ENCODE data around the gene NSUN6.

The NSUN6 gene

GRCh38 chr10:18683427-18683826, 32.0 kb upstream of the NSUN6 start:
- H3K9me3 ChIP-seq (ENCODE audit: control insufficient read depth, low read length), result no peaks in the 10 kb centered on the region
- peaks cover 3% of the 10 kb centered on the region for H3K36me3 ChIP-seq (ENCODE audit: control insufficient read depth, insufficient read depth, low read length)
- H3K27me3 ChIP-seq (replicated peaks; ENCODE audit: control insufficient read depth, insufficient read depth, low read length, poor library complexity, severe bottlenecking), result no peaks in the 10 kb centered on the region
- no peak overlapping the region for H3K4me3 ChIP-seq (ENCODE audit: insufficient read depth, low read depth, low read length, poor library complexity, severe bottlenecking)
- DNase-seq, result no peak
- H3K27ac ChIP-seq (ENCODE audit: insufficient read depth, low read length, poor library complexity, severe bottlenecking), result no peak overlapping the region
- H3K4me1 ChIP-seq (ENCODE audit: control insufficient read depth, insufficient read depth, low read length, poor library complexity, severe bottlenecking), result no peaks in the 10 kb centered on the region

- Histone ChIP-seq H3K4me1 (ENCODE audit: control insufficient read depth, insufficient read depth, low read length, poor library complexity, severe bottlenecking) (no peaks in the 10 kb centered on the region), H3K9me3 (ENCODE audit: control insufficient read depth, low read length) (no peaks in the 10 kb centered on the region), H3K36me3 (ENCODE audit: control insufficient read depth, insufficient read depth, low read length) (peaks cover 3% of the 10 kb centered on the region), H3K4me3 (ENCODE audit: insufficient read depth, low read depth, low read length, poor library complexity, severe bottlenecking) (no peak overlapping the region), H3K27ac (ENCODE audit: insufficient read depth, low read length, poor library complexity, severe bottlenecking) (no peak overlapping the region), H3K27me3 (replicated peaks; ENCODE audit: control insufficient read depth, insufficient read depth, low read length, poor library complexity, severe bottlenecking) (no peaks in the 10 kb centered on the region)
- DNase-seq, result no peak
These were observed 30.6 kb upstream of the NSUN6 start for GRCh38 chr10:18681971-18682411.

GRCh38 chr10:18681366-18681765, 30.0 kb upstream of the NSUN6 start:
- no peak for DNase-seq
- Histone ChIP-seq H3K27me3 (replicated peaks; ENCODE audit: control insufficient read depth, insufficient read depth, low read length, poor library complexity, severe bottlenecking) (no peaks in the 10 kb centered on the region), H3K27ac (ENCODE audit: insufficient read depth, low read length, poor library complexity, severe bottlenecking) (no peak overlapping the region), H3K4me1 (ENCODE audit: control insufficient read depth, insufficient read depth, low read length, poor library complexity, severe bottlenecking) (no peaks in the 10 kb centered on the region), H3K4me3 (ENCODE audit: insufficient read depth, low read depth, low read length, poor library complexity, severe bottlenecking) (no peak overlapping the region), H3K36me3 (ENCODE audit: control insufficient read depth, insufficient read depth, low read length) (peaks cover 3% of the 10 kb centered on the region), H3K9me3 (ENCODE audit: control insufficient read depth, low read length) (no peaks in the 10 kb centered on the region)

GRCh38 chr10:18680754-18681153, 29.4 kb upstream of the NSUN6 start:
- Histone ChIP-seq H3K4me3 (ENCODE audit: insufficient read depth, low read depth, low read length, poor library complexity, severe bottlenecking) (no peak overlapping the region), H3K4me1 (ENCODE audit: control insufficient read depth, insufficient read depth, low read length, poor library complexity, severe bottlenecking) (no peaks in the 10 kb centered on the region), H3K27ac (ENCODE audit: insufficient read depth, low read length, poor library complexity, severe bottlenecking) (no peak overlapping the region), H3K36me3 (ENCODE audit: control insufficient read depth, insufficient read depth, low read length) (peaks cover 7% of the 10 kb centered on the region), H3K27me3 (replicated peaks; ENCODE audit: control insufficient read depth, insufficient read depth, low read length, poor library complexity, severe bottlenecking) (no peaks in the 10 kb centered on the region), H3K9me3 (ENCODE audit: control insufficient read depth, low read length) (no peaks in the 10 kb centered on the region)
- no peak for DNase-seq

- no peak overlapping the region for H3K27ac ChIP-seq (ENCODE audit: insufficient read depth, low read length, poor library complexity, severe bottlenecking)
- no peak overlapping the region for H3K4me3 ChIP-seq (ENCODE audit: insufficient read depth, low read depth, low read length, poor library complexity, severe bottlenecking)
- peaks cover 38% of the 10 kb centered on the region for H3K36me3 ChIP-seq (ENCODE audit: control insufficient read depth, insufficient read depth, low read length)
- DNase-seq, result no peak
- no peaks in the 10 kb centered on the region for H3K27me3 ChIP-seq (replicated peaks; ENCODE audit: control insufficient read depth, insufficient read depth, low read length, poor library complexity, severe bottlenecking)
- H3K9me3 ChIP-seq (ENCODE audit: control insufficient read depth, low read length), result no peaks in the 10 kb centered on the region
- H3K4me1 ChIP-seq (ENCODE audit: control insufficient read depth, insufficient read depth, low read length, poor library complexity, severe bottlenecking), result no peaks in the 10 kb centered on the region
These were observed 23.9 kb upstream of the NSUN6 start for GRCh38 chr10:18675086-18675801.

- Histone ChIP-seq H3K9me3 (ENCODE audit: control insufficient read depth, low read length) (no peaks in the 10 kb centered on the region), H3K36me3 (ENCODE audit: control insufficient read depth, insufficient read depth, low read length) (peaks cover 20% of the 10 kb centered on the region), H3K4me3 (ENCODE audit: insufficient read depth, low read depth, low read length, poor library complexity, severe bottlenecking) (no peak overlapping the region), H3K27me3 (replicated peaks; ENCODE audit: control insufficient read depth, insufficient read depth, low read length, poor library complexity, severe bottlenecking) (no peaks in the 10 kb centered on the region), H3K4me1 (ENCODE audit: control insufficient read depth, insufficient read depth, low read length, poor library complexity, severe bottlenecking) (no peaks in the 10 kb centered on the region), H3K27ac (ENCODE audit: insufficient read depth, low read length, poor library complexity, severe bottlenecking) (no peak overlapping the region)
- no peak for DNase-seq
These were observed 16.6 kb upstream of the NSUN6 start for GRCh38 chr10:18668026-18668425.

- Histone ChIP-seq H3K27ac (ENCODE audit: insufficient read depth, low read length, poor library complexity, severe bottlenecking) (no peak overlapping the region), H3K4me3 (ENCODE audit: insufficient read depth, low read depth, low read length, poor library complexity, severe bottlenecking) (no peak overlapping the region), H3K36me3 (ENCODE audit: control insufficient read depth, insufficient read depth, low read length) (peaks cover 13% of the 10 kb centered on the region), H3K27me3 (replicated peaks; ENCODE audit: control insufficient read depth, insufficient read depth, low read length, poor library complexity, severe bottlenecking) (no peaks in the 10 kb centered on the region), H3K4me1 (ENCODE audit: control insufficient read depth, insufficient read depth, low read length, poor library complexity, severe bottlenecking) (no peaks in the 10 kb centered on the region), H3K9me3 (ENCODE audit: control insufficient read depth, low read length) (no peaks in the 10 kb centered on the region)
- DNase-seq, result no peak
These were observed 15.4 kb upstream of the NSUN6 start for GRCh38 chr10:18666810-18667209.

- Histone ChIP-seq H3K27me3 (replicated peaks; ENCODE audit: control insufficient read depth, insufficient read depth, low read length, poor library complexity, severe bottlenecking) (no peaks in the 10 kb centered on the region), H3K27ac (ENCODE audit: insufficient read depth, low read length, poor library complexity, severe bottlenecking) (no peak overlapping the region), H3K4me1 (ENCODE audit: control insufficient read depth, insufficient read depth, low read length, poor library complexity, severe bottlenecking) (no peaks in the 10 kb centered on the region), H3K4me3 (ENCODE audit: insufficient read depth, low read depth, low read length, poor library complexity, severe bottlenecking) (no peak overlapping the region), H3K9me3 (ENCODE audit: control insufficient read depth, low read length) (no peaks in the 10 kb centered on the region), H3K36me3 (ENCODE audit: control insufficient read depth, insufficient read depth, low read length) (peaks cover 13% of the 10 kb centered on the region)
- DNase-seq, result no peak
These were observed 14.6 kb upstream of the NSUN6 start for GRCh38 chr10:18665815-18666558.

GRCh38 chr10:18664841-18665478, 13.6 kb upstream of the NSUN6 start:
- Histone ChIP-seq H3K36me3 (ENCODE audit: control insufficient read depth, insufficient read depth, low read length) (peaks cover 6% of the 10 kb centered on the region), H3K4me3 (ENCODE audit: insufficient read depth, low read depth, low read length, poor library complexity, severe bottlenecking) (no peak overlapping the region), H3K27ac (ENCODE audit: insufficient read depth, low read length, poor library complexity, severe bottlenecking) (no peak overlapping the region), H3K4me1 (ENCODE audit: control insufficient read depth, insufficient read depth, low read length, poor library complexity, severe bottlenecking) (no peaks in the 10 kb centered on the region), H3K27me3 (replicated peaks; ENCODE audit: control insufficient read depth, insufficient read depth, low read length, poor library complexity, severe bottlenecking) (no peaks in the 10 kb centered on the region), H3K9me3 (ENCODE audit: control insufficient read depth, low read length) (no peaks in the 10 kb centered on the region)
- DNase-seq, result no peak
